ENCODE measurements around the gene MAB21L4.
"Not testable (repeated sequence)": the region's sequence is repeated elsewhere in the genome, so short reads cannot be mapped to it uniquely, and the experiment has no call there.

Gene MAB21L4

GRCh38 chr2:240857039-240858008 lies 38.6 kb downstream of the MAB21L4 start:
- no peak for DNase-seq (ENCODE audit: low read depth)

- no peak for DNase-seq (ENCODE audit: low read depth)
These were observed 39.6 kb downstream of the MAB21L4 start for GRCh38 chr2:240856151-240856980.

GRCh38 chr2:240855670-240856069 lies 40.3 kb downstream of the MAB21L4 start:
- DNase-seq (ENCODE audit: low read depth) = no peak

GRCh38 chr2:240852671-240853314 lies 43.2 kb downstream of the MAB21L4 start:
- DNase-seq (ENCODE audit: low read depth) = no peak

GRCh38 chr2:240851078-240851991 lies 44.6 kb downstream of the MAB21L4 start:
- DNase-seq (ENCODE audit: low read depth) = peak; percentile 60

GRCh38 chr2:240850756-240851077 lies 45.2 kb downstream of the MAB21L4 start:
- no peak for DNase-seq (ENCODE audit: low read depth)

- DNase-seq (ENCODE audit: low read depth) = no peak
These were observed 45.9 kb downstream of the MAB21L4 start for GRCh38 chr2:240850026-240850425.

GRCh38 chr2:240848900-240849680 lies 46.9 kb downstream of the MAB21L4 start:
- DNase-seq (ENCODE audit: low read depth) = no peak

GRCh38 chr2:240847817-240848216 lies 48.1 kb downstream of the MAB21L4 start:
- DNase-seq (ENCODE audit: low read depth) = no peak

- no peak for DNase-seq (ENCODE audit: low read depth)
These were observed 48.9 kb downstream of the MAB21L4 start for GRCh38 chr2:240846873-240847595.

GRCh38 chr2:240846309-240846708 lies 49.6 kb downstream of the MAB21L4 start:
- not testable (repeated sequence) for DNase-seq (ENCODE audit: low read depth)

GRCh38 chr2:240840435-240841060 lies 55.4 kb downstream of the MAB21L4 start:
- peak; percentile 45 for DNase-seq (ENCODE audit: low read depth)

- peak; percentile 2 for DNase-seq (ENCODE audit: low read depth)
These were observed 56.5 kb downstream of the MAB21L4 start for GRCh38 chr2:240839152-240840143.

GRCh38 chr2:240837621-240838020 lies 58.3 kb downstream of the MAB21L4 start:
- no peak for DNase-seq (ENCODE audit: low read depth)

GRCh38 chr2:240836781-240837467 lies 59.0 kb downstream of the MAB21L4 start:
- peak; percentile 2 for DNase-seq (ENCODE audit: low read depth)
